ENCODE results near the gene ZSCAN10.

The ZSCAN10 gene

GRCh38 chr16:3049921-3050481 is 49.1 kb downstream of the ZSCAN10 start:
- no peak for DNase-seq (ENCODE audit: low read depth in 1 of 2, low spot score in 1 of 2)

- DNase-seq (ENCODE audit: low read depth in 1 of 2, low spot score in 1 of 2): no peak
Measured at GRCh38 chr16:3047387-3047720, 51.7 kb downstream of the ZSCAN10 start.

- DNase-seq (ENCODE audit: low read depth in 1 of 2, low spot score in 1 of 2): no peak
Measured at GRCh38 chr16:3046641-3047386, 52.3 kb downstream of the ZSCAN10 start.

GRCh38 chr16:3045758-3046640 is 53.1 kb downstream of the ZSCAN10 start, which contains the start of gene MMP25:
Gene MMP25 (plus strand): TSS chr16:3046561. CDS start chr16:3046918, 357 bp downstream.
- DNase-seq (ENCODE audit: low read depth in 1 of 2, low spot score in 1 of 2): no peak

- no peak for DNase-seq (ENCODE audit: low read depth in 1 of 2, low spot score in 1 of 2)
Measured at GRCh38 chr16:3044708-3045107, 54.4 kb downstream of the ZSCAN10 start.

GRCh38 chr16:3042376-3042775 is 56.7 kb downstream of the ZSCAN10 start:
- DNase-seq (ENCODE audit: low read depth in 1 of 2, low spot score in 1 of 2): no peak

GRCh38 chr16:3038896-3039295 is 60.2 kb downstream of the ZSCAN10 start:
- DNase-seq (ENCODE audit: low read depth in 1 of 2, low spot score in 1 of 2): no peak

Measured in stimulated activated CD4-positive, alpha-beta T cell treated with anti-CD3 and anti-CD28 coated beads, Interleukin-15, amount 100 ng/mL, for 1 hour (primary cell).